ENCODE data around the gene ACAT1. TPM values are rescaled to one million over a fixed set of nuclear protein-coding genes. Genes with fewer than 3 reads are reported as not detected.
"Not testable (repeated sequence)": the region's sequence is repeated elsewhere in the genome, so short reads cannot be mapped to it uniquely, and the experiment has no call there.

ACAT1 gene
- total RNA-seq = 88.2 and 95.6 TPM in 2 replicates

- peak; percentile 61 for DNase-seq (ENCODE audit: low read depth, low spot score)
Measured at GRCh38 chr11:108121274-108122155, at the start of gene ACAT1. Gene ACAT1, plus strand, starts transcription at chr11:108121567. Its CDS starts 40 bp downstream, at chr11:108121607.

GRCh38 chr11:108084811-108085210 lies 36.6 kb upstream of the ACAT1 start:
- DNase-seq (ENCODE audit: low read depth, low spot score) = no peak

GRCh38 chr11:108085672-108086071 lies 35.7 kb upstream of the ACAT1 start:
- no peak for DNase-seq (ENCODE audit: low read depth, low spot score)

- DNase-seq (ENCODE audit: low read depth, low spot score) = no peak
Measured at GRCh38 chr11:108092134-108092533, 29.2 kb upstream of the ACAT1 start.

GRCh38 chr11:108093128-108093904 lies 28.1 kb upstream of the ACAT1 start:
- DNase-seq (ENCODE audit: low read depth, low spot score) = no peak

- DNase-seq (ENCODE audit: low read depth, low spot score) = no peak
Measured at GRCh38 chr11:108097179-108097578, 24.2 kb upstream of the ACAT1 start.

- DNase-seq (ENCODE audit: low read depth, low spot score) = no peak
Measured at GRCh38 chr11:108101090-108101775, 20.1 kb upstream of the ACAT1 start.

GRCh38 chr11:108111126-108111525 lies 10.2 kb upstream of the ACAT1 start:
- DNase-seq (ENCODE audit: low read depth, low spot score) = no peak

- DNase-seq (ENCODE audit: low read depth, low spot score) = no peak
Measured at GRCh38 chr11:108112057-108112456, 9.3 kb upstream of the ACAT1 start.

GRCh38 chr11:108115500-108116140 lies 5.7 kb upstream of the ACAT1 start:
- DNase-seq (ENCODE audit: low read depth, low spot score) = peak; percentile 66

- peak; percentile 19 for DNase-seq (ENCODE audit: low read depth, low spot score)
Measured at GRCh38 chr11:108117746-108118371, 3.5 kb upstream of the ACAT1 start.

- DNase-seq (ENCODE audit: low read depth, low spot score) = not testable (repeated sequence)
Measured at GRCh38 chr11:108120936-108121273, 462 bp upstream of the ACAT1 start.

GRCh38 chr11:108122166-108122628 lies 830 bp downstream of the ACAT1 start:
- no peak for DNase-seq (ENCODE audit: low read depth, low spot score)

GRCh38 chr11:108125096-108125495 lies 3.7 kb downstream of the ACAT1 start:
- no peak for DNase-seq (ENCODE audit: low read depth, low spot score)

GRCh38 chr11:108128772-108129171 lies 7.4 kb downstream of the ACAT1 start:
- no peak for DNase-seq (ENCODE audit: low read depth, low spot score)

- no peak for DNase-seq (ENCODE audit: low read depth, low spot score)
Measured at GRCh38 chr11:108131993-108132392, 10.6 kb downstream of the ACAT1 start.

GRCh38 chr11:108132993-108133538 lies 11.7 kb downstream of the ACAT1 start:
- DNase-seq (ENCODE audit: low read depth, low spot score) = not testable (repeated sequence)

GRCh38 chr11:108135845-108136544 lies 14.6 kb downstream of the ACAT1 start:
- DNase-seq (ENCODE audit: low read depth, low spot score) = no peak

- DNase-seq (ENCODE audit: low read depth, low spot score) = no peak
Measured at GRCh38 chr11:108137212-108137611, 15.8 kb downstream of the ACAT1 start.

GRCh38 chr11:108142304-108142703 lies 20.9 kb downstream of the ACAT1 start:
- no peak for DNase-seq (ENCODE audit: low read depth, low spot score)
